ENCODE measurements around the gene INPP4A.

- TF ChIP-seq CTCF (IDR thresholded peaks at IDR 0.05; ENCODE audit: low read depth, low read length): no peak
- no peak for TF ChIP-seq EZH2phosphoT487 (IDR thresholded peaks at IDR 0.05; ENCODE audit: low read depth)
Observed at GRCh38 chr2:98588880-98589431, 144.3 kb downstream of the INPP4A start.

All from OCI-LY3 (cell line).